HepG2 (cell line): ENCODE measurements around the gene TCEA3. TPM values are rescaled to one million over a fixed set of nuclear protein-coding genes. Genes with fewer than 3 reads are reported as not detected.
A peak's percentile ranks its signal among the peaks of the same experiment; 100 is the strongest.

Experiments used
- HHEX ChIP-seq: IDR thresholded peaks from 2 replicates; pipeline ENCODE4 v1.6.1; 2016; ENCODE audit warnings: control low read depth
- HMG20A ChIP-seq: IDR thresholded peaks from 2 replicates; pipeline ENCODE4 v1.6.1; 2016; ENCODE audit warnings: borderline replicate concordance
- JDP2 ChIP-seq: sonication (generic); formaldehyde crosslinking; IDR thresholded peaks from 2 replicates; pipeline ENCODE4 v1.8.1; 2022; ENCODE audit warnings: missing genetic modification reagents, borderline replicate concordance
- MEIS1 ChIP-seq: sonication (generic); formaldehyde crosslinking; IDR thresholded peaks from 2 replicates; pipeline ENCODE4 v1.9.0; 2021; ENCODE audit warnings: mild to moderate bottlenecking, missing genetic modification reagents, moderate library complexity, borderline replicate concordance
- NFE2 ChIP-seq: sonication (generic); formaldehyde crosslinking; IDR thresholded peaks from 2 replicates; pipeline ENCODE4 v1.4.0; 2020; ENCODE audit warnings: missing genetic modification reagents
- NRL ChIP-seq: sonication (generic); formaldehyde crosslinking; IDR thresholded peaks from 2 replicates; pipeline ENCODE4 v1.5.0; 2020; ENCODE audit warnings: missing genetic modification reagents, mild to moderate bottlenecking, moderate library complexity, borderline replicate concordance
- RAD21 ChIP-seq: fragments of 450-650 bp; formaldehyde crosslinking; IDR thresholded peaks from 2 replicates; pipeline ENCODE4 v1.5.0; 2020; ENCODE audit warnings: mild to moderate bottlenecking
- SALL1 ChIP-seq: sonication (generic); formaldehyde crosslinking; IDR thresholded peaks from 2 replicates; pipeline ENCODE4 v1.8.0; 2022; ENCODE audit warnings: mild to moderate bottlenecking, missing genetic modification reagents
- SIX1 ChIP-seq: sonication (generic); formaldehyde crosslinking; IDR thresholded peaks from 2 replicates; pipeline ENCODE4 v1.4.0; 2020; ENCODE audit warnings: missing genetic modification reagents, borderline replicate concordance
- YY1 ChIP-seq: IDR thresholded peaks from 2 replicates; pipeline ENCODE4 v1.6.1; 2011; ENCODE audit warnings: low read length, low read depth, moderate library complexity, mild to moderate bottlenecking; ENCODE audit not compliant: insufficient read depth, insufficient replicate concordance
- ZC3H4 ChIP-seq: sonication (generic); formaldehyde crosslinking; IDR thresholded peaks from 2 replicates; pipeline ENCODE4 v1.4.0; 2020; ENCODE audit warnings: missing genetic modification reagents, borderline replicate concordance
- ZNF230 ChIP-seq: sonication (generic); formaldehyde crosslinking; IDR thresholded peaks from 2 replicates; pipeline ENCODE4 v1.4.0; 2020; ENCODE audit warnings: mild to moderate bottlenecking, missing genetic modification reagents
- ZNF24 ChIP-seq: fragments of 450-650 bp; IDR thresholded peaks from 2 replicates; pipeline ENCODE4 v1.6.1; 2017; ENCODE audit warnings: antibody characterized with exemption, mild to moderate bottlenecking
- ZNF318 ChIP-seq: sonication (generic); formaldehyde crosslinking; IDR thresholded peaks from 2 replicates; pipeline ENCODE4 v1.4.0; 2020; ENCODE audit warnings: mild to moderate bottlenecking, missing genetic modification reagents
- ZNF7 ChIP-seq: IDR thresholded peaks from 2 replicates; pipeline ENCODE4 v1.6.1; 2016; ENCODE audit warnings: missing biosample characterization, missing genetic modification reagents
- ZNF773 ChIP-seq: sonication (generic); formaldehyde crosslinking; IDR thresholded peaks from 2 replicates; pipeline ENCODE4 v1.4.0; 2020; ENCODE audit warnings: missing genetic modification reagents, borderline replicate concordance
- ZNF83 ChIP-seq: sonication (generic); formaldehyde crosslinking; IDR thresholded peaks from 2 replicates; pipeline ENCODE4 v1.4.0; 2020; ENCODE audit warnings: missing genetic modification reagents, mild to moderate bottlenecking, borderline replicate concordance
- polyA plus RNA-seq, 8 experiments: library from polyadenylated mRNA; depleted of rRNA in 3 of 8; stranded (reverse) in 7 of 8; unstranded in 1 of 8; fragments of >200 nt; fragmentation: Illumina TruSeq in 4 of 8; extraction: Trizol in 4 of 8; gene quantifications; 2 replicates each; pipeline versions ENCODE4 v1.2.1 to v1.2.3, GENCODE V29; 2011 to 2016; ENCODE audit warnings: low read depth in 4 of 8, missing spikeins in 1 of 8, mixed read lengths in 1 of 8; ENCODE audit not compliant: insufficient read depth in 1 of 8
- total RNA-seq, 5 experiments: library from RNA; depleted of rRNA; stranded (reverse); fragments of >200 nt; fragmentation: Illumina TruSeq; extraction: Trizol; gene quantifications; 2 replicates each; pipeline ENCODE4 v1.2.3, GENCODE V29; 2016; ENCODE audit warnings: low read depth in 1 of 5
- TF ChIP-seq, protein P1 (sequence below): IDR thresholded peaks from 2 replicates; pipeline ENCODE4 v1.4.0; 2020; ENCODE audit warnings: mild to moderate bottlenecking, missing genetic modification reagents
- TF ChIP-seq, protein P2 (sequence below): sonication (generic); formaldehyde crosslinking; IDR thresholded peaks from 2 replicates; pipeline ENCODE4 v1.8.0; 2023; ENCODE audit warnings: mild to moderate bottlenecking, missing genetic modification reagents

Gene TCEA3
- total and polyA plus RNA-seq, 2 of the 13 experiments (the other 11 are each of a cell fraction or from before 2014, with no cell fraction given) = 55.5 to 84.6 TPM

DNA sequence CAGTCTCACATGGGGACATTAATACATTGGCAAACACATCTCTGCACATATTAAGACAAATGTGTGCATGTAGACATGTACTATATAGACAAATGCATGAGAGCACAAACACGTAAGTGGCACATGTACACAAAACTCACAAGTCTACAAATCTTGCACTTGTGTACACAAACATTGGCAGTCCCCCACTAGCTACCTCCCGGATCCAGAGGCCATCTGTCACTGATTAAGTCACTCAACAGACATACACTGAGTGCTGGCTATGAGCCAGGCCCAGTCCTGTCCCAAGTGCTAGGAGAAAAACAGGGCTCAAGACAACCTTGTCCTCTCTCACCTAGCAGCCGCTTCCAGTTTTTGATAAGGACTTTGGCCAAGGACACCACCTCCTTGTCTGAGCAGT is 7.0 kb downstream of the TCEA3 start (continued):
- TF ChIP-seq ZNF24 = no peak
- TF ChIP-seq SALL1 = peak; percentile 24; the same call in 1 of the 2 replicates
- TF ChIP-seq ZNF7 (CRISPR knock-in tag) = no peak
- TF ChIP-seq SIX1 (CRISPR knock-in tag) = no peak
- TF ChIP-seq NRL = no peak
- TF ChIP-seq ZC3H4 (CRISPR knock-in tag) = no peak
- TF ChIP-seq NFE2 = no peak
- no peak for TF ChIP-seq HMG20A (CRISPR knock-in tag)
- no peak for TF ChIP-seq YY1
- TF ChIP-seq ZNF230 = no peak
- no peak for TF ChIP-seq ZNF318 (CRISPR knock-in tag)
- TF ChIP-seq JDP2 (CRISPR knock-in tag) = no peak
- TF ChIP-seq, protein P1, sequence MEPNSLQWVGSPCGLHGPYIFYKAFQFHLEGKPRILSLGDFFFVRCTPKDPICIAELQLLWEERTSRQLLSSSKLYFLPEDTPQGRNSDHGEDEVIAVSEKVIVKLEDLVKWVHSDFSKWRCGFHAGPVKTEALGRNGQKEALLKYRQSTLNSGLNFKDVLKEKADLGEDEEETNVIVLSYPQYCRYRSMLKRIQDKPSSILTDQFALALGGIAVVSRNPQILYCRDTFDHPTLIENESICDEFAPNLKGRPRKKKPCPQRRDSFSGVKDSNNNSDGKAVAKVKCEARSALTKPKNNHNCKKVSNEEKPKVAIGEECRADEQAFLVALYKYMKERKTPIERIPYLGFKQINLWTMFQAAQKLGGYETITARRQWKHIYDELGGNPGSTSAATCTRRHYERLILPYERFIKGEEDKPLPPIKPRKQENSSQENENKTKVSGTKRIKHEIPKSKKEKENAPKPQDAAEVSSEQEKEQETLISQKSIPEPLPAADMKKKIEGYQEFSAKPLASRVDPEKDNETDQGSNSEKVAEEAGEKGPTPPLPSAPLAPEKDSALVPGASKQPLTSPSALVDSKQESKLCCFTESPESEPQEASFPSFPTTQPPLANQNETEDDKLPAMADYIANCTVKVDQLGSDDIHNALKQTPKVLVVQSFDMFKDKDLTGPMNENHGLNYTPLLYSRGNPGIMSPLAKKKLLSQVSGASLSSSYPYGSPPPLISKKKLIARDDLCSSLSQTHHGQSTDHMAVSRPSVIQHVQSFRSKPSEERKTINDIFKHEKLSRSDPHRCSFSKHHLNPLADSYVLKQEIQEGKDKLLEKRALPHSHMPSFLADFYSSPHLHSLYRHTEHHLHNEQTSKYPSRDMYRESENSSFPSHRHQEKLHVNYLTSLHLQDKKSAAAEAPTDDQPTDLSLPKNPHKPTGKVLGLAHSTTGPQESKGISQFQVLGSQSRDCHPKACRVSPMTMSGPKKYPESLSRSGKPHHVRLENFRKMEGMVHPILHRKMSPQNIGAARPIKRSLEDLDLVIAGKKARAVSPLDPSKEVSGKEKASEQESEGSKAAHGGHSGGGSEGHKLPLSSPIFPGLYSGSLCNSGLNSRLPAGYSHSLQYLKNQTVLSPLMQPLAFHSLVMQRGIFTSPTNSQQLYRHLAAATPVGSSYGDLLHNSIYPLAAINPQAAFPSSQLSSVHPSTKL (CRISPR knock-in tag) = 0 out of 2 replicates have a peak, but pooled peaks have one; percentile 7
- no peak for TF ChIP-seq ZNF773 (CRISPR knock-in tag)
- TF ChIP-seq MEIS1 (CRISPR knock-in tag) = no peak
- TF ChIP-seq ZNF83 = no peak
- TF ChIP-seq RAD21 = no peak
- TF ChIP-seq, protein P2, sequence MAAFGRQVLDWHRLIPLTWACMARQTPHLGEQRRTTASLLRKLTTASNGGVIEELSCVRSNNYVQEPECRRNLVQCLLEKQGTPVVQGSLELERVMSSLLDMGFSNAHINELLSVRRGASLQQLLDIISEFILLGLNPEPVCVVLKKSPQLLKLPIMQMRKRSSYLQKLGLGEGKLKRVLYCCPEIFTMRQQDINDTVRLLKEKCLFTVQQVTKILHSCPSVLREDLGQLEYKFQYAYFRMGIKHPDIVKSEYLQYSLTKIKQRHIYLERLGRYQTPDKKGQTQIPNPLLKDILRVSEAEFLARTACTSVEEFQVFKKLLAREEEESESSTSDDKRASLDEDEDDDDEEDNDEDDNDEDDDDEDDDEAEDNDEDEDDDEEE (CRISPR knock-in tag) = no peak
- TF ChIP-seq HHEX (CRISPR knock-in tag) = no peak
